ENCODE measurements around the gene GNB1. TPM values are rescaled to one million over a fixed set of nuclear protein-coding genes. Genes with fewer than 3 reads are reported as not detected.

The GNB1 gene
- total RNA-seq, 1 donor from 2014 or later = 327 TPM

GRCh38 chr1:1898246-1898933 is 7.5 kb upstream of the GNB1 start:
- Mint-ChIP-seq H3K27ac (no peak overlapping the region), H3K4me3 (ENCODE audit: low read depth) (no peak overlapping the region), H3K27me3 (peaks cover 15% of the 10 kb centered on the region), H3K9me3 (ENCODE audit: low read depth) (no peaks in the 10 kb centered on the region), H3K4me1 (ENCODE audit: low read depth) (peaks cover 7% of the 10 kb centered on the region), H3K36me3 (ENCODE audit: insufficient read depth) (no peaks in the 10 kb centered on the region)
- TF ChIP-seq CTCF (IDR thresholded peaks at IDR 0.05; ENCODE audit: unreplicated experiment) = no peak
- DNase-seq (ENCODE audit: low spot score, unreplicated experiment) = no peak

GRCh38 chr1:1895456-1896336 is 4.8 kb upstream of the GNB1 start:
- no peak for TF ChIP-seq CTCF (IDR thresholded peaks at IDR 0.05; ENCODE audit: unreplicated experiment)
- H3K4me1 Mint-ChIP-seq (ENCODE audit: low read depth) = peaks cover 16% of the 10 kb centered on the region
- DNase-seq (ENCODE audit: low spot score, unreplicated experiment) = no peak
- H3K27ac Mint-ChIP-seq = no peak overlapping the region
- H3K36me3 Mint-ChIP-seq (ENCODE audit: insufficient read depth) = no peaks in the 10 kb centered on the region
- H3K4me3 Mint-ChIP-seq (ENCODE audit: low read depth) = no peak overlapping the region
- H3K27me3 Mint-ChIP-seq = peaks cover 12% of the 10 kb centered on the region
- no peaks in the 10 kb centered on the region for H3K9me3 Mint-ChIP-seq (ENCODE audit: low read depth)

GRCh38 chr1:1895060-1895418 is 4.2 kb upstream of the GNB1 start:
- DNase-seq (ENCODE audit: low spot score, unreplicated experiment) = no peak

GRCh38 chr1:1894354-1895059 is 3.6 kb upstream of the GNB1 start:
- Mint-ChIP-seq H3K4me1 (ENCODE audit: low read depth) (peaks cover 16% of the 10 kb centered on the region), H3K9me3 (ENCODE audit: low read depth) (no peaks in the 10 kb centered on the region), H3K27me3 (peaks cover 12% of the 10 kb centered on the region), H3K27ac (peak overlapping the region; percentile 80), H3K36me3 (ENCODE audit: insufficient read depth) (no peaks in the 10 kb centered on the region), H3K4me3 (ENCODE audit: low read depth) (peak overlapping the region; percentile 45)
- no peak for DNase-seq (ENCODE audit: low spot score, unreplicated experiment)
- no peak for TF ChIP-seq CTCF (IDR thresholded peaks at IDR 0.05; ENCODE audit: unreplicated experiment)

More at GRCh38 chr1:1895060-1895418, 4.2 kb upstream of the GNB1 start:
- Mint-ChIP-seq H3K27me3 (peaks cover 12% of the 10 kb centered on the region), H3K4me1 (ENCODE audit: low read depth) (peaks cover 16% of the 10 kb centered on the region), H3K4me3 (ENCODE audit: low read depth) (peak overlapping the region; percentile 45), H3K36me3 (ENCODE audit: insufficient read depth) (no peaks in the 10 kb centered on the region), H3K9me3 (ENCODE audit: low read depth) (no peaks in the 10 kb centered on the region), H3K27ac (peak overlapping the region; percentile 11)
- no peak for TF ChIP-seq CTCF (IDR thresholded peaks at IDR 0.05; ENCODE audit: unreplicated experiment)

- Mint-ChIP-seq H3K9me3 (ENCODE audit: low read depth) (no peaks in the 10 kb centered on the region), H3K27me3 (peaks cover 12% of the 10 kb centered on the region), H3K36me3 (ENCODE audit: insufficient read depth) (peaks cover 2% of the 10 kb centered on the region), H3K4me3 (ENCODE audit: low read depth) (no peak overlapping the region), H3K4me1 (ENCODE audit: low read depth) (peaks cover 19% of the 10 kb centered on the region), H3K27ac (no peak overlapping the region)
- no peak for TF ChIP-seq CTCF (IDR thresholded peaks at IDR 0.05; ENCODE audit: unreplicated experiment)
- DNase-seq (ENCODE audit: low spot score, unreplicated experiment) = no peak
Observed at GRCh38 chr1:1893997-1894353, 3.1 kb upstream of the GNB1 start.

All from progenitor cell of endocrine pancreas (in vitro differentiated cells).